HG02970 (cell line): ENCODE results near the gene S100A3.
"Not testable (repeated sequence)": the region's sequence is repeated elsewhere in the genome, so short reads cannot be mapped to it uniquely, and the experiment has no call there.

Experiments
- ATAC-seq: cut with Tn5 transposase; IDR thresholded peaks from one replicate; pipeline ENCODE4 v1.9.1; 2021; ENCODE audit warnings: mild to moderate bottlenecking, moderate library complexity, moderate number of reproducible peaks; ENCODE audit not compliant: unreplicated experiment, low FRiP score

S100A3 gene, protein sequence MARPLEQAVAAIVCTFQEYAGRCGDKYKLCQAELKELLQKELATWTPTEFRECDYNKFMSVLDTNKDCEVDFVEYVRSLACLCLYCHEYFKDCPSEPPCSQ

DNA sequence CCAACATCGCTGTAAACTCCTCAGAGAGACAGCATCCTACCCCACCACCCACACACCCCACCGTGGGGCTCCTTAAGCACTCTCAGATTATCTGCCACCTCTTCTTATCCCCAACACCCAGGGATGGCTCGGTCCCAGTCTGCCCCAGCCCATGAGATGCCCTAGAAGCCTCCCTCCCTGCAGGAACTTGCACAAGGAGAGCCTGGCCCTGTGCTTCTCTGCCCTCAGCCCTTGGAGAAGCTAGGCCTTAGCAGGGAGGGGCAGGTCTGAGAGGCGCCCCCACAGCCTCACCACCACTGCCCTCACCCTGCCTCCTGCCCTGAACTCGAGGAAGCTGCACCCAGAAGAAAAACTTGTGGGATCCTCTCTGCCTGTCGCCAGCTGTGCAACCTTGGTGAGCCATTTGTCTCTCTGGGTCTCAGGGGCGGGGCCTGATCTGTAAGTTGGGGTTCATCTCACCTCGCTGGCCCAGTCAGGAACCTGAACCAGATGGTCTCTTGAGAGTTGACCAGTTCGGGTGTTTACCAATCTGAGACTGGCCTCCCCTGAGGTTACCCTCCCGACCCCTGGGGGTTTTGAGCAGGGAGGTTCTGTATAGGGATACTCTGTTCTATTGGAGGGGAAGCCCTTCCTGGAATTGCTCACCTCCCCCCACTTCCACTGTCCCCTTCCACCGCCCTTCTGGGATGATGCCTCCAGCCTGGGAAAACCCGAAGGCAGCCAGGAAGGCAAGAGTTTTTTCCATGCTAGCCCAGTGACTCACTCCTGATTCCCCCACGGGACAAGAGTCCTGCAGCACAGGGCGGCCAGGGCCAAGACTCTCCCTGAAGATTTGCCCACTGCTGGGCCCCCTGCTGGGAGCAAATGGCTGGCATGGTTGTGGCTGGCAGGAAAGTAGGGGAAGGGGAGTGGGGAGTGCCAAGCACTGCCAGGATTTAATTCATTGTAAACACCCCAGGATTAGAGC, at the start of gene S100A3:
Gene S100A3, minus strand, starts transcription at position 537 of the 967 bp plus-strand sequence. CDS start 773 bp downstream, outside the sequence.
- no peak for ATAC-seq

DNA sequence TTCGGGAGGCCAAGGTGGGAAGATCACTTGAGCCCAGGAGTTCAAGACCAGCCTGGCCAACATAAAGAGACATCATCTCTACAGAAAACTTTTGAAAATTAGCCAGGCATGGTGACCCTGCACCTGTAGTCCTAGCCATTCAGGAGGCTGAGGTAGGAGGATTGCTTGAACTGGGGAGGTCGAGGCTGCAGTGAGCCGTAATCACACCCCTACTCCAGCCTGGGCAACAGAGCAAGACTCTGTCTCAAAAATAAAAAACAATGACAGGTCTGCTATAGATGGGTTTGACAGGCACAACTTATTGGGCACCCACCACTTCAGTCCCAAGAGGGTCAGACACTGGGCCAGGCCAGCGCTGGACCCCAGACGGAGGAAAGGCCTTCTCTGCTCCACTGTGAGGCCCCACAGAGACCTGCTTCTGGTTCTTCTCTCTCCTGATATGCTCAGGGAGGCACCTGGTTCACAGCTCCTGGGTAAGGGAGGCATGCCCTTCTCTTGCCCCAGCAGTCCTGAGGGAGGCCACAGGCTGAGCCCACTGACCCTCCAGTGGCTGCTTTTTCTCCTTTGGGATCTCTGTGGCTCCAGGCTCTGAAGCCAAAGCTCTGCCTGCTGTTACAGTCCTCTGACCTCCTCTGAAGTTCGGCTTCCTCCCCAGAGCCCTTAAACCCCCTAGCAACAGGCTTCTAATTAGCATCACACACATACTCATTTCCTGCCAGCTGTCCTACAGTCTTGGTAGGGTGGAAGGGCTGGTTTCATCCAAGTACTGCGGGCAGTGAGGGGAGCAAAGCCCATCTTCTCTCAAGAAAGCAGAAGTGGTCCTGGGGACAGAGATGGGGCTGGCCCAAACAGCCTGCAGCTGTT, 49.5 kb upstream of the S100A3 start:
- ATAC-seq, result peak; percentile 82

DNA sequence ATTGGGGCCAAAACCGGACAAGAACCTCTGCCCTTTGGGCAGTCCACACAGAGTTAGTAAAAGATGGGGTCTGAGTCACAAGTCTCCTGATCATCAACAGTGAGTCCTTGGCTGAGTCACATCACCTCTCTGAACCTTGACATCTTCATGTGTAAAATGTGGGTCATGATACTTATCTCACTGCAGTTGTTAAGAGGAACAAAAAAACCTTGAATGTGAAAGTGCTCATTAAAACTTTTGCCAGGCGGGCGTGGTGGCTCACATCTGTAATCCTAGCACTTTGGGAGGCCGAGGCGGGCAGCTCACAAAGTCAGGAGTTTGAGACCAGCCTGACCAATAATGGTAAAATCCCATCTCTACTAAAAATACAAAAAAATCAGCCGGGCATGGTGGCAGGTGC, 48.1 kb upstream of the S100A3 start:
- no peak for ATAC-seq

DNA sequence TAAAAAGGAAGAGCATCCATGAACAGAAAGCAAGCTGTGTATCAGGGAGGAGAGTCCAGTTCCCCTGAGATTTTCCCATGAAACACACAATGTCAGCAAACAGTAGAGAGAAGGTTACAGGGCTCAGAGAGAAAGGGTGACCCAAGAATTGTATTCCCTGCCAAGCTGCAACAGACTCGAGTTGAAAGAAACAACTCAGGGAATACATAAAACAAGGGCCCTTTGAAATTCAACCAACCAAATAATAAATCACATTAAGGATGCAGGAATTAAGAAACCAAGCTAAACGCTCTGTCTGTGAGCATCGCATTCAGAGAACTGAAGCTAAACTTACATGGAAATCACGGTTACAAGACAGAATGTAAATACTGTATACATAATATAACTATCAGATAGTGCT, 43.7 kb upstream of the S100A3 start:
- ATAC-seq, result no peak

DNA sequence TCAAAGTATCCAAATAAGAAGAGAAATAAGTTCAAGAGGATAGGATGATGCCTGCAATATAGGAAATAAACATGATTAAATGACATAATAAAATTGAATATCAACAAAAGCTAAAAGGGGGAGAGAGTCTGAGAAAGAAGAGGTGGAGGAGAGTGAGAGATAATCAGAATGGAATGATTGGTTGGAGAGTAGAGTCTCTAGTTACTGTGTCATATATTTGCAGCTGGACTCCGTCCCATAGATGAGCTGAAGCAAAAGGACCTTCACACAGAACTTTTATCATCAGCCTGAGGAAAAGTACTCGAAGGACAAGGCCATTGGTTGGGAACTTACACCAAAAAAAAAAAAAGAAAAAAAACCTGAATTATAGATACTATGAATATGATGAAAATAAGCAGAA, 39.4 kb upstream of the S100A3 start:
- no peak for ATAC-seq

DNA sequence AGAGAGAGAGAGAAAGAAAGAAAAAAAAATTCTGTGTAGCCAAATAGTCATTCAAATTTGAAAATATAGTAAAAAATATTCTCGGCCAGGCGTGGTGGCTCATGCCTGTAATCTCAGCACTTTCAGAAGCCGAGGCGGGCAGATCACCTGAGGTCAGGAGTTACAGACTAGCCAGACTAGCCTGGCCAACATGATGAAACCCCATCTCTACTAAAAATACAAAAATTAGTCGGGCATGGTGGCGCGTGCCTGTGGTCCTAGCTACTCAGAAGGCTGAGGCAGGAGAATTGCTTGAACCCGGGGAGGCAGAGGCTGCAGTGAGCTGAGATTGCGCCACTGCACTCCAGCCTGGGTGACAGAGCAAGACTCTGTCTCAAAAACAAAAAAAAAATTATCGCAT, 39.0 kb upstream of the S100A3 start:
- ATAC-seq, result not testable (repeated sequence)

DNA sequence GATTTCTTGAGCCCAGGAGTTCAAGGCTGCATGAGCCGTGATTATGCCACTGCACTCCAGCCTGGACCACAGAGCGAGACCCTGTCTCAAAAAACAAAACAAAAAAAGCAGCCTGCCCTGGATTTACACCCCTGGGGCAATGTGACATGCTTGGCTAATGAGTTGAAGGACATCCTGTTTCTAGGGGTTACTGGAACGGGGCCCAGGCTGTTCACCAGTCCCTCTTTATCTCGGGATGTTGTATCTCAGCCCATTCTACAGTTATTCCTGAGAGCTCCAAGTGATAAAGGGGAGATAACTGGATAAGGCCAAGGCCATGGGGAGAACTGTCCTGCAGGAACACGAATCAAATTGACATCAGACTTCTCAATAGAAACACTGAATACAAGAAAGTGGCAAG, 38.3 kb upstream of the S100A3 start:
- no peak for ATAC-seq

DNA sequence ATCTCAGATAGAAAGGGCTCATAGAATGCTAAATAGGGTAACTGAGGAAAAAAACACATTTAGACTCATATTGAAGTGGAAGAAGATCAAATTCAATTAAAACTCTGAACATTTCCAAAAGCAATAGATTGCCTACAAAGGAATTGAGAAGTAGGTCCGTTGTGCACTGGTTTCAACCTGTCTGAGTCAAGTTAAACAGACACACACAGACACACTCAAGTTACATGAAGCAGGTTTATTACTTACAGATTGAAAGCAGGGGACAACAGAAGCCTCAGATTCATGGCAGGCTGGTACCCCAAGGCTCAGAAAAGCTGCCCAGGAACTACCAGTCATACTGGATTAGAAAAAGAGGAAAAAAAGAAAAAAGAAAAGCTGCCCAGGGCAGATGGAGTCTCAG, 37.3 kb upstream of the S100A3 start:
- ATAC-seq, result no peak

DNA sequence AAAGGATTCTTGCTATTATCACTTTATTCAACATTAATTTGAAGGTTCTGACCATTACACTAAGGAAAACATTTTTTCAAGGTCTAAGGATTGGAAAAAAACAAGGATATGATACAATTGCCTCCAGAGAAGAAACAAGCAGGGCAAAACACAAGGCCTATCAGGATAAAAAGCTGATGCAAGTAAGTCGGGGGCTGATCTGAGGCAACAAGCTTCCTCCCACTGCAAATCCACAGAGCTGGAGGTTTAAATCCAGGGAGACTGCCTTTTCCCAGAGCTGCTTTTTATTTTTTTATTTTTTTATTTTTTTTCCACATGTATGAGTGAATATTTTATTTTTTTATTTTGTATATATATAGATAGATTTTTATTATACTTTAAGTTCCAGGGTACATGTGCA, 35.9 kb upstream of the S100A3 start:
- ATAC-seq, result no peak

DNA sequence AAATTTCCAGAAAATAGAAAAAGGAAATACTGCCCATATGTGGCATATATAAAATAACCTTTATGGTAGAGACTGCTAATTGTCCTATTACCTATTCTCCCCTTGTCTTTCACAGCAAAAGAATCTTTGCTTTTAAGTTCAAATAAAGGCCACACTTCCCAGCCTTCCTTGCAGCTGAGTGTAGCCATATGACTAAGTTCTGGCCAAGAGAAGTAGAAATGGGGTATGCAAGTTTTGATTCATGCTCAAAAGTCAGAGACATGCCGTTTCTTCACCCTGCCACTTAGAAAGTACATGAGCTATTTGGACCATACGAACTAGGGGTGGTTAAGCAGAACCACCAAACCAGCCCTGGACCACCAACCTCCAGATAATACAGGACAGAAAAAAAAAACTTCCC, 34.9 kb upstream of the S100A3 start:
- no peak for ATAC-seq

DNA sequence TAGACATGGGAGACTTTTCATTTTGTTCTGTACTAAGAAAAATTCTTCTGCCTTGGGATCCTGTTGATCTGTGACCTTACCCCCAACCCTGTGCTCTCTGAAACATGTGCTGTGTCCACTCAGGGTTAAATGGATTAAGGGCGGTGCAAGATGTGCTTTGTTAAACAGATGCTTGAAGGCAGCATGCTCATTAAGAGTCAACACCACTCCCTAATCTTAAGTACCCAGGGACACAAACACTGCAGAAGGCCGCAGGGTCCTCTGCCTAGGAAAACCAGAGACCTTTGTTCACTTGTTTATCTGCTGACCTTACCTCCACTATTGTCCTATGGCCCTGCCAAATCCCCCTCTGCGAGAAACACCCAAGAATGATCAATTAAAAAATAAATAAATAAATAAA, 34.5 kb upstream of the S100A3 start:
- ATAC-seq, result not testable (repeated sequence)

DNA sequence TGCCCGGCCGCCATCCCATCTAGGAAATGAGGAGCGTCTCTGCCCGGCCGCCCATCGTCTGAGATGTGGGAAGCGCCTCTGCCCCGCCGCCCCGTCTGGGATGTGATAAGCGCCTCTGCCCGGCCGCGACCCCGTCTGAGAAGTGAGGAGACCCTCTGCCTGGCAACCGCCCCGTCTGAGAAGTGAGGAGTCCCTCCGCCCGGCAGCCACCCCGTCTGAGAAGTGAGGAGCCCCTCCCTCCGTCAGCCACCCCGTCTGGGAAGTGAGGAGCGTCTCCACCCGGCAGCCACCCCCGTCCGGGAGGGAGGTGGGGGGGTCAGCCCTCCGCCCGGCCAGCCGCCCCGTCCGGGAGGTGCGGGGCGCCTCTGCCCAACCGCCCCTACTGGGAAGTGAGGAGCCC, 33.8 kb upstream of the S100A3 start:
- ATAC-seq, result not testable (repeated sequence)

DNA sequence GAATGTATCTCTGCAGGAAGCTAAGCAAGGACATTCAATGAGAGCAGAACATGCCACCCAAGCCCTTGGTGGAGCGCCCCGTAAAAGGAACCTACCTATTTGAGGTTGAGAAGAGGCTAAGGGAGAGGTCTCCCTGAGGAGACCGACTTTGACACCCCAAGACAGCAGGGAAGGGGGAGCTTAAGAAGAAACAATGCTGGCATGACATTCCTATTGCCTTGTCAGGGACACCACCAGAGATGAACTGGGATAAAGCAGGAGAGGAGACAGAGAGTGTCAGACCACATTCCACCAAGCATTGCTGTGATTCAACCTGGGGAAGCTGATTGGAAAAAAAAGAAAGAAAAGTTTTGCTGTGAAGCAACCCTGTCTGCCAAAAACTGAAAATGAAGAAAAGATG, 29.9 kb upstream of the S100A3 start:
- ATAC-seq, result no peak

DNA sequence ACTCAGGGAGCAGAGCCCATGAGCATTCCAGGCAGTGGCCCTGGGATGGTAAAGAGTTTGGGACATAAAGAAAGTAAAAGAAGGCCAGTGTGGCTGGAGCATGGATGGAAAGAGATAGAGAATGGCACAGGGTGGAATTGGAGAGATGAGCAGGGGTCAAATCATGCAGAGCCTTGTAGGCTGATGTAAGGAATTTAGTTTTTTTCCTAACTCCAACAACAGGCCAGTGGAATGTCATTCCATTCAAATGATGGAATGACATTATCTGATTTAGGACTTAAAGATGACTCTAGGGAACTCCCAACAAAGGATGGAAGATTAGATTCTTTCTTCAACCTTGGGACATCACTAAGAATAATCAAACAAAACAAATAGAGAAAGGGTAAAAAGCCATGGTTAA, 29.4 kb upstream of the S100A3 start:
- no peak for ATAC-seq

DNA sequence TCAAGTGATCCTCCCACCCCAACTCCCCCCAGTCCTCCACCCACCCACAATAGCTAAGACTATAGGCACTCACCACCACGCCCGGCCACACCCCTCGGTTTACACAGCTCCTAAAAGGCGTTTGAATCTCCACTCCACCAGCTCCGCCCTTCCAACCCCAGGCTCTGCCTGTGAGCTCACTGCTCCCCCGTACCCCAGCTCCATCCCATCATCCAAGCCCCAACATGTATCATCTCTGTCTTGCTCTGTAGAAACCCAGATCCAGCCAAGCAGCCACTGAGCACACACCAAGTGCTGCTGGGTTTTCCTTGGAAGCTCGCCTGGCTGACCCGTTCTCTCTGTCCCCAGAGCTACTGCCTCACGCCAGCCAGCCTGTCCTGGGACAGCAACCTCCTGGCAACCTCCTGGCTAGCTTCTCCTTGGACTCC, 28.6 kb upstream of the S100A3 start:
- no peak for ATAC-seq

DNA sequence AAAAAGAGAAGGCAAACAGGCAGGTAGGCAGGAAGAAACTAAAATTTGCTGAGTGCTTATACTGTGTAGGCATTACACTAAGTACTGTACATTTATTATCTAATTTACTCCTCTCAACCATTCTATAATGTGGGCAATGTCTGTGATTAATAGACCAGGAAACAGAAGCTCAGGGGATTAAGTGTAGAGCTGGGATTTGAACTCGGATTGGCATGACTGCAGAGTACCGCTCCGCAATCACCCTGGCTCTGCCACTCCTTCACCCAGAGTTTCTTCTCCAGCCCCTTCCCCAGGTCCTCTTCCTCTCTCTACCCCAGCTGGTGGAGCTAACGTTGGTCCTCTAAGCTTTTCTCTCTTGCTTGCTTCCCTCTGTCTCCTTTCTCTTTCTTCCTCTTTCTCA, 28.1 kb upstream of the S100A3 start:
- ATAC-seq, result no peak

DNA sequence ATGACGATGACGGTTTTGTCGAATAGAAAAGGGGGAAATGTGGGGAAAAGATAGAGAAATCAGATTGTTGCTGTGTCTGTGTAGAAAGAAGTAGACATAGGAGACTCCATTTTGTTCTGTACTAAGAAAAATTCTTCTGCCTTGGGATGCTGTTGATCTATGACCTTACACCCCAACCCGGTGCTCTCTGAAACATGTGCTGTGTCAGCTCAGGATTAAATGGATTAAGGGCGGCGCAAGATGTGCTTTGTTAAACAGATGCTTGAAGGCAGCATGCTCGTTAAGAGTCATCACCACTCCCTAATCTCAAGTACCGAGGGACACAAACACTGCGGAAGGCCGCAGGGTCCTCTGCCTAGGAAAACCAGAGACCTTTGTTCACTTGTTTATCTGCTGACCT, 26.4 kb upstream of the S100A3 start:
- ATAC-seq, result not testable (repeated sequence)

DNA sequence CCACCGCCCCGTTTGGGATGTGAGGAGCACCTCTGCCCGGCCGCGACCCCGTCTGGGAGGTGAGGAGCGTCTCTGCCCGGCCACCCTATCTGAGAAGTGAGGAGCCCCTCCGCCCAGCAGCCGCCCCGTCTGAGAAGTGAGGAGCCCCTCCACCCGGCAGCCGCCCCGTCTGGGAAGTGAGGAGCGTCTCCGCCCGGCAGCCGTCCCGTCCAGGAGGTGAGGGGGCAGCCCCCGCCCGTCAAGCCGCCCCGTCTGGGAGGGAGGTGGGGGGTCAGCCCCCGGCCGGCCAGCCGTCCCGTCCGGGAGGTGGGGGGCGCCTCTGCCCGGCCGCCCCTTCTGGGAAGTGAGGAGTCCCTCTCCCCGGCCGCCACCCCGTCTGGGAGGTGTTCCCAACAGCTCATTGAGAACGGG, 26.0 kb upstream of the S100A3 start:
- not testable (repeated sequence) for ATAC-seq

DNA sequence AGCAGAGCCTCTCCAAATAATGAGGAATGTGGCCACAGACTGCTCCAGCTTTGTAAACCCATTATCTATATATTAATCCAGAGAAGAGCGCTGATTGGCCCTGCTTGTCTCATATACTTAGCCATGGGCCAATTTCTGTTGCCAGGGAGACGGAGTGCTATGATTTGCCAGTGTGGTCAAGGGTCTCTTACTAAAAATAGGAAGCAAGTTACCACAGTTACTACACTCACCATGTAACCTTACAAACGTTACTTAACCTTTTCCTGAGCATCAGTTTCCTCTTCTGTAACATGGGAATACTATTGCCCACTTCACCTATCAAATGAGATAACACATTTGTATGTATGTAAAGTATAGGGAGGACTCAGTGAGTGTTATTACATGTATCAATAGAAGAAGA, 24.3 kb upstream of the S100A3 start:
- ATAC-seq, result no peak

DNA sequence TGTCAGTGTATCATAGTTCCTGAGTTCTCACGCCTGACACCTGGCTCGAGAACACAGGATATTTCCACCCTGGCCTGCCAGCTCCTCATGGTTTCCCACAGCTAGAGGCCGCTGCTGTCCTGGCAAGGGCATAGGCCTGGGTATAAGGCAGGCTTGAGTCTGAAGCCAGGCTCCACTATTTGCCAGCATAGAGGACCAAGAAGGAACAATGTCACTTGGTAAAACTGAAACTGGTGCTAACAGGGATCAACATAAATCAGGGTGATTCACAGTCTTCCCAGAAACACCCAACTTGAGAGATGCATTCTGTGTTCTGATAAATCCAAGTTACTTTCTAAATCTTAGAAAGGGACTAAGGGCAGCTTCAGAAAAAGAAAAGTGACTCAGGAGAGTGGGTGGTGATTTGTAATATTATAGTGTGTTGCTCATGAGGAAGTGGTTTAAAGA, 23.5 kb upstream of the S100A3 start:
- peak; percentile 55 for ATAC-seq

DNA sequence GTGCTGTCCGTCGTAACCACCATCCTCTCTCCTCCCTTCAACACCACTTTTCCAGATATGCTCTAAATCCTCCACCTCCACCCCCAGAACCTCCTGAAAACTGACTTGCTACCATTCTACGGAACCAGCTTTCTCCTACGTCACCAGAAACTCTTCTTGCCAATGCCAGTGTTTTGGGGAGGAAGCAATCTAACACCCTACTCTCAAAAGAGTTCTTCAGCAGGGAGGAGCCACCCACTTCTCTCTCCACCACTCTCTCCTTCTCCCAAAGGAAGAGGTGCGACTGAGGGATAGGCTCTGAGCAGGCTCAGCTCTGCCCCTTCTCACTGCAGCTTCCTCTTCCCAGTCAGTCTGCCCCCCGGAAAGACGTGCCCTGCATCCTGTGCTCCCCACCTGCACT, 22.6 kb upstream of the S100A3 start:
- no peak for ATAC-seq
